Measurements from ENCODE around the gene TANC1. TPM values are rescaled to one million over a fixed set of nuclear protein-coding genes. Genes with fewer than 3 reads are reported as not detected.
A peak's percentile ranks its signal among the peaks of the same experiment; 100 is the strongest.

The TANC1 gene
- total RNA-seq, 1 experiment from 2014 or later, result 20.0 TPM

- peak; percentile 24 for DNase-seq (ENCODE audit: low read depth)
Observed at GRCh38 chr2:159243529-159243928, 275.1 kb downstream of the TANC1 start.

DNA sequence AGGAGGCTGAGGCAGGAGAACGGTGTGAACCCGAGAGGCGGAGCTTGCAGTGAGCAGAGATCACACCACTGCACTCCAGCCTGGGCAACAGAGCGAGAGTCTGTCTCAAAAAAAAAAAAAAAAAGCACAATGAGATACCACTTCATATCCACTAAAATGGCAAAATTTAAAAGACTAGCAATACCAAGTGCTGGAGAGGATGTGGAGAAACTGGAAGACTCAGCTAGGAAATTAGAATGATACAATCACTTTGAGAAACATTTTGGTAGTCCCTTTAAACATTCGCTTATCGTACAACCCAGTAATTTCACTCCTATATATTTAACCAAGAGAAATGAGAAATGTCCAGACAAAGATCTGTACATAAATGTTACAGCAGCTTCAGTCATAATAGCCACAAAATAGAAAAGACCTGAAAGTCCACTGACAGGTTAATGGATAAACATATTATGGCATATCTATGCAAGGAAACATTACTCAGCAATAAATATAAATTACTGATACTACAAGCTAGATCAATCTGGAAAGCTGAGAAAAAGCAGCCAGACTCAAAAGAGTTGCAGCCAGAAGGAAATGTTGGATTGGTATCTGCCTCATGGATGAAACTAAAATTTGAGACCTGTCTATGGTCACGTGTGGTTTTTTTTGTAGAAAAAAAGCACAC lies 278.0 kb downstream of the TANC1 start:
- no peak for DNase-seq (ENCODE audit: low read depth)

- DNase-seq (ENCODE audit: low read depth), result peak; percentile 95
Observed at GRCh38 chr2:159249990-159250715, 281.7 kb downstream of the TANC1 start.

DNA sequence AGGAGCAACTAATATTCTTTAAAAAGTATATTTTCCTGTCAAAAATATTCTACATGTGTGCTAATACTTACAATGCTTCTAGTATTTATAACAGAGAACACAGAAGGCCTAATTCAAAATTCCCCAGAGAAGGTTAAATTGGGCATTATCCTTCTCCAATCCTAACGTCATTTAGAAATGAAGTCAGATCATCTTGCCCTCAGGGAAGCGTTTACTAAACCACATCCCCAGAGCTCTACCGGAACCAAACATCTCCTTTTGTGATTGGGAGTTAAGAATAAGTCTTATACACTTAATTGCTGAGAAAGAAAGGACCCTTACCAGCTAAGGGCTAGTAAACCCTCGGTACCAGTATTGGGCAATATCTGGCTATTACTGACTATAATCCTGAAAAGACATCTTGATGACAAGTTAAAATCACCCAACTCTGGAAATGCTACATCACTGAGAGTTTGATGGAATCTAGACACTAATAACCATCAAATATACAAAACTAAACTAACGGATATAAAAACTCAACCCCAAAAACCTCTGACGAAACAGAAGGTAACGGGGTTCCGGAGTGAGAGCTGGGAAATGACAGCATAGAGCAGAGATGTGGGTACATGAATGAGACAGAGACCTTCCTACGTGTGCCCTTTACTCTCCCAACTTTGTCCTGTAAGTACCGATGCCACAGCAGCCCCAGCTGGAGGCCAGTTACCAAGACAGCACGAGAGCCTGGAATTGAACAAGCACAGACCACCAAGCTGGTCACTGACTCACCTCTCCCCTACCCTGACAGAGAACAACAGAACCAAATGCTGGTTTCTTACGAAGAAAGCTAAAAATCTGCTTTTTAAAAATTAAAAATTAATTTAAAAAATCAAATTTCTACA lies 283.1 kb downstream of the TANC1 start:
- DNase-seq (ENCODE audit: low read depth), result no peak

GRCh38 chr2:159252905-159253304 lies 284.5 kb downstream of the TANC1 start:
- DNase-seq (ENCODE audit: low read depth), result no peak

- DNase-seq (ENCODE audit: low read depth), result no peak
Observed at GRCh38 chr2:159256159-159256558, 287.7 kb downstream of the TANC1 start.

DNA sequence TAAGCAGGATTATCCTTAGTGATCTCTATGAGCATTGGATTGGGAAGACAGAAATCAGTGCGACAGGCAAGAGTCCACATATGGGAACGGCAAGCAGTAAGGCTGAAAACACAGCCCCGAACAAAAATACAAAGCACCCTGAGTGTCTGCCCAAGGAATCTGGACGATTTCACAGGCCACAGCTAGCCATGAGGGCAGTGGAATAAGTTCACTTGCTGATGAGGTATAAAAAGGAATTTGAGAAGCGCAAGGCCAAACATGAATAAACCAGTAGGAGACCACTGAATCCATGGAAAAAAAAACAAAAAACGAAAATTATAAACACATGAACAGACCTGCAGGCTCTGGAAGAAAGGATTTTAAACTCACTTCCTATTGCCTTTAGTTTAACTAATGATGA lies 293.8 kb downstream of the TANC1 start:
- no peak for DNase-seq (ENCODE audit: low read depth)

- no peak for DNase-seq (ENCODE audit: low read depth)
Observed at GRCh38 chr2:159262904-159263303, 294.5 kb downstream of the TANC1 start.

DNA sequence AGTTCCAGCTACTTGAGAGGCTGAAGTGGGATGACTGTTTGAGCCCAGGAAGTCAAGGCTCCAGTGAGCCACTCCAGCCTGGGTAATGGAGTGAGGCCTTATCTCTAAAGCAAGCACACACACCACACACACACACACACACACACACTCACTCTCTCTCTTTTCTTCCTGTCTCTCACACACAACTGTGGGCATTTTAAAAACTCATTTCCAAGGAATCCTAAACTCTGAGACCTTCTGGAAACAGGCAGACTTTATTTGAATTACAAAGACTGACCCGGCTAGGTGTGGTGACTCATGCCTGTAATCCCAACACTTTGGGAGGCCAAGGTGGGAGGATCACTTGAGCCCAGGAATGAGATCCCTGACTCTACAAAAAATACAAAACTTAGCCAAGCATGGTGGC lies 296.7 kb downstream of the TANC1 start:
- peak; percentile 81 for DNase-seq (ENCODE audit: low read depth)

GRCh38 chr2:159266554-159266953 lies 298.1 kb downstream of the TANC1 start:
- no peak for DNase-seq (ENCODE audit: low read depth)

DNA sequence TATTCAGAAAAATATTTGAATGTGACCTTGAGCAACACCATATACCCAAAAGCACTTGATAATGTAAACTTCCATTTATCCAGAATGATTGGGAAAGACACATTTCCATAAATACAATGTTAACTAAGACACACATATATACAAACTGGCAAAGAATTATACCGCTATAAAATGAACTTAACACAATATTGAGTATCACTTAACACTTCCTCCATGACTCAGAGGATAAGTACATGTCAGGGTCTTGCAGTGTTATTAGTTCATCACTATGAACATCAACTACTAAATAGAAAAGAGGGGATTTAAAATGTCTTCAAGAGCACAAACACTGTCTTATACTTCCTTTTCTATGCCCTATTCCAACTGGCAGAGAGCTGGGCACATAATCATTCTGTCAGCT lies 299.5 kb downstream of the TANC1 start:
- no peak for DNase-seq (ENCODE audit: low read depth)

GRCh38 chr2:159270744-159271379 lies 302.4 kb downstream of the TANC1 start:
- no peak for DNase-seq (ENCODE audit: low read depth)

DNA sequence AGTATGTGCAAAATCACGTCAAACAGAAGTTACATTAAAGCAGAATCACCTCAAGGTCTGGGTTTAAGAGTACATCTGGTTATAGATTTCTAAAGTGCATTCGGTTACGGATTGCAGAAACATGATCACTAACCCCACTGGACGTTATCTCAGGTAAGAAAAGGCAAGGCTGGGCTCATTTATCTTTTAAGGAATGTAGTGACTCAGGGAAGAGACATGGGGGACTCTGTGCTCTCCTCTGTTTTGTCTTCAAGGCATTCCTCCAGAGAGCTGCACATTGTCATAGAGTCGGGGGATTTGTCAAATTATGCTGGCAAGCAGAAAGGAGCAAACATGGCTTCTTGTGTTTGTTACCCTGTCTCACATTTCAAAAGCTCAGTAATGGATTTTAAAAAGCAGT lies 303.7 kb downstream of the TANC1 start:
- no peak for DNase-seq (ENCODE audit: low read depth)

- no peak for DNase-seq (ENCODE audit: low read depth)
Observed at GRCh38 chr2:159275111-159275510, 306.7 kb downstream of the TANC1 start.

DNA sequence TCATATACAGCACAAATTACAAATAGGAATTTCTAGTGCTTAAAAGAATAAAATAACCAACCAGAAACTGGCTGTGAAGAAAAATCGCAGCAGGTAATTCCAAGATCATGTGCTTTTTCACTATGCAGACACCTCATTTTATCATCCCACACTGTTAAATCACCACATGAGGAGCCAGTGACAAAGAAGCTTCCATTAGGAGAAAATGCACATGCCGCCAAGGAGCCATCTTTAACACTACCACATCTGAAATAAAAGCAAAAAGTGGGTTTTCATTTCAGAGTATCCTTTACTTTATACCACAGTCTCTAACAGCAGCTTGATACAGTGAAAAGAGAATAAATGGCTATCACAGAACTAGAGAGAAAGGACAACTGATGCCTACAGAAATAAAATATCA lies 311.3 kb downstream of the TANC1 start:
- no peak for DNase-seq (ENCODE audit: low read depth)

DNA sequence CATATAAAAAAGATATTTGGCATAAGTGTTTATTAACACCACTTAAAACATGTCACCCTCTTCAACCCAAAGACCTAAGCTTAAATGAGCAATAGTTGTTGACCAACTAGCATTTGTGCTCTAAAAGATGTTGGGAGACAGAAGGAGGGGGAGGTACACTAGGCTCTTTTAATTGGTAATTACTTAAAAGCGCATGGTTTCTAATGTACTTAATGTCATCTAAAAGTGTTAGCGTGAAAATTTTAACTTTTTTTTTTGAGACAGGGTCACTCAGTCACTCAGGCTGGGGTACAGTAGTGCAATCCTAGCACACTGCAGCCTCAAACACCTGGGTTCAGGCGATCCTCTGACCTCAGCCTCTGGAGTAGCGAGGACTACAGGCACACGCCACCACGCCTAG lies 312.6 kb downstream of the TANC1 start:
- no peak for DNase-seq (ENCODE audit: low read depth)

Small RNA genes lying within 50 kb of the gene (small RNA-seq; reads per million reads assigned to genes)
- gene MIR6888 (not detected), gene RNU2-21P (not detected), gene RNU6-580P (not detected)

Other genes starting within 250 kb of the TANC1 start
- not detected in 2 replicates for gene DAPL1, start 173.3 kb upstream of the TANC1 start, total RNA-seq (2014; rRNA removed; shearing (Covaris generic))